Stimulated activated CD8-positive, alpha-beta memory T cell treated with anti-CD3 and anti-CD28 coated beads, Interleukin-12 subunit alpha, Interleukin-12 subunit beta, amount 100 ng/mL, for 24 hours (primary cell): ENCODE results near the gene PSENEN.

Experiments
- DNase-seq: peaks from one replicate; pipeline ENCODE4 v3.0.0-alpha.2; 2020; ENCODE audit errors: extremely low read depth

Gene PSENEN, protein sequence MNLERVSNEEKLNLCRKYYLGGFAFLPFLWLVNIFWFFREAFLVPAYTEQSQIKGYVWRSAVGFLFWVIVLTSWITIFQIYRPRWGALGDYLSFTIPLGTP

DNA sequence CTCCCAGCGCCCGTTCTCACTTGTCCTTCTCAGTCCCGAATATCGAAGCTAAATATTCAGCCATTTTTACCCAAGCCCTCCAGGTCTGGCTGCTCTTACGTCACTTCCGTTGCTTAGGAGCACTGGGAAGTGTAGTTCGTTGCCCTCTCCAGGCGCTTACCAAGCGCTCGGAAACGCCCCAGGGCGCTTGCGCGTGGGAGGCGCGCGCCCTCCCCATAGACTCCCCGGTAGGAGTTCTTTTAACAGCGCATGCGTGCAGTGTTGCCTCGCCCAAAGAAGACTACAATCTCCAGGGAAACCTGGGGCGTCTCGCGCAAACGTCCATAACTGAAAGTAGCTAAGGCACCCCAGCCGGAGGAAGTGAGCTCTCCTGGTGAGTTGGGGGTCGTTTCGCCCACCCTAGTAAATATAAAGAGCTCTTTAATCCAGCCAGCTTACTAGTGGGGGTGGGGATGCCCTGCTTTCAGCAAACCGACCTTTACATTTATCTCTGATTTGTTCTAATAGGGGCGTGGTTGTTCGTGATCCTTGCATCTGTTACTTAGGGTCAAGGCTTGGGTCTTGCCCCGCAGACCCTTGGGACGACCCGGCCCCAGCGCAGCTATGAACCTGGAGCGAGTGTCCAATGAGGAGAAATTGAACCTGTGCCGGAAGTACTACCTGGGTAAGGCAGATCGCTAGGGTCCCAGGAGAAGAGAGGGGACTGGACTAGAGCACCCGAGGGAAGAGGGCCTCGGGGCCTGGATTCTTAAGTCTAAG is at the start of gene PSENEN, which contains the start of gene U2AF1L4:
TSS of gene PSENEN (plus strand) at position 324 of the 759 bp plus-strand sequence. CDS start at position 604, 280 bp downstream.
TSS of gene U2AF1L4 (minus strand) at position 91 of the 759 bp plus-strand sequence. CDS start at position 64, 27 bp downstream.
- DNase-seq, result peak; percentile 86

DNA sequence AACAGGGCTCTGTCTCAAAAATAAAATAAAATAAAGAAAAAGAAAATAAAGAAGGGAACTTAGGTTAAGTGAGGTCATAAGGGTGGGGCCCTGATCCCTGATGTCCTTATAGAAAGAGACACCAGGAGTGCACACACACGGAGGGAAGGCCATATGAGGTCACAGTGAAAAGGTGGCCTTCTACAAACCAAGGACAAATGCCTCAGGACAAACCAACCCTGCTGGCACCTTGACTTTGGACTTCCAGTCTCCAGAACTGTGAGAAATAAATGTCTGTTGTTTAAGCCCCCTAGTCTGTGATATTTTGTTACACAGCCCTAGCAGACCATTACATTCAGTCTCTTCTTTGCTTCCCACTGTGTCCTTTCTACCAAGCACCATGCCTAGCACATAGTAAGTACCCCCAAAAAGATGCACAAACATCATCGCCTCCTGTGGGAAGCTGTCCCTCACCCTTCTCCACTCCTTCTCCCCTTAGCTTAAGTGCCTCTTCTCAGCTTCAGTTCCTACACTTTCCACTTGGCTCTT is 49.5 kb upstream of the PSENEN start:
- DNase-seq, result no peak

GRCh38 chr19:35696835-35697234 is 48.6 kb upstream of the PSENEN start:
- no peak for DNase-seq

GRCh38 chr19:35702223-35703012 is 43.0 kb upstream of the PSENEN start:
- peak; percentile 88 for DNase-seq

DNA sequence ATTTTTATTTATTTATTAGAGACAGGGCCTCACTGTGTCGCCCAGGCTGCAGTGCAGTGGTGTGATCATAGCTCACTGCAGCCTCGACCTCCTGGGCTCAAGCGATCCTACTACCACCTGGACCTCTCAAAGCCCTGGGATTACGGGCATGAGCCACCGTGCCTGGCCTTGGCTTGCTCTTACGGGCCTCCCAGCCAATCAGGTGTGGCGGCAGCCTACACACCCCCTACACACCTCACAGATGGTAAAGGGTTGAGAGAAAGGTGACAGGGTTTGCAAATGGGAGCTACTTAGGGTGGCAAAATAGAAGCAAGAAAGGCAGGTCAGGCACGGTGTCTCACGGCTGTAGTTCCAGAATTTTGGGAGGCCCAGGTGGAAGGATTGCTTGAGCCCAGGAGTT is 42.1 kb upstream of the PSENEN start:
- DNase-seq, result no peak

- no peak for DNase-seq
These were observed 41.2 kb upstream of the PSENEN start, which contains the start of gene ZBTB32 for GRCh38 chr19:35704218-35704617. Gene ZBTB32 (plus strand): TSS chr19:35704558. CDS start chr19:35714627, 10,069 bp downstream.

DNA sequence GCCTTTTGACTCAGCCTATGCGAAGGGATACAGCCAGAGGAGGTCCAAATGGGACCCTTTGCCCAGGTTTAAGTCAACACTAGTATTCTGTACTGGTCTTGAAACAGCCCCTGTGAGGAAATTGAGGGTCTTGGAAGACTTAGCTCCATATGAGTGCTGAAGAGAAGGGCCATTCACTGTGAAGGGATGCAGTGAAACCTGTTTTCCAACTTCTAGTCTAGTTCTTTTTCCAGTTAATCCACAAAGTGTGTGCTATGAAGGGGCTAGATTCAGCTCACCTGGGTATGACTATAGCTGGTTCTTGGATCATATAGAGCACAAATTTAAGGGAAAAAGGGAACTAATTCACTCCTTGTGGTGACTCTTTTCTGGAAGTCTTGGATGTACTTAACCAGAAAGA is 37.1 kb upstream of the PSENEN start:
- DNase-seq, result no peak

DNA sequence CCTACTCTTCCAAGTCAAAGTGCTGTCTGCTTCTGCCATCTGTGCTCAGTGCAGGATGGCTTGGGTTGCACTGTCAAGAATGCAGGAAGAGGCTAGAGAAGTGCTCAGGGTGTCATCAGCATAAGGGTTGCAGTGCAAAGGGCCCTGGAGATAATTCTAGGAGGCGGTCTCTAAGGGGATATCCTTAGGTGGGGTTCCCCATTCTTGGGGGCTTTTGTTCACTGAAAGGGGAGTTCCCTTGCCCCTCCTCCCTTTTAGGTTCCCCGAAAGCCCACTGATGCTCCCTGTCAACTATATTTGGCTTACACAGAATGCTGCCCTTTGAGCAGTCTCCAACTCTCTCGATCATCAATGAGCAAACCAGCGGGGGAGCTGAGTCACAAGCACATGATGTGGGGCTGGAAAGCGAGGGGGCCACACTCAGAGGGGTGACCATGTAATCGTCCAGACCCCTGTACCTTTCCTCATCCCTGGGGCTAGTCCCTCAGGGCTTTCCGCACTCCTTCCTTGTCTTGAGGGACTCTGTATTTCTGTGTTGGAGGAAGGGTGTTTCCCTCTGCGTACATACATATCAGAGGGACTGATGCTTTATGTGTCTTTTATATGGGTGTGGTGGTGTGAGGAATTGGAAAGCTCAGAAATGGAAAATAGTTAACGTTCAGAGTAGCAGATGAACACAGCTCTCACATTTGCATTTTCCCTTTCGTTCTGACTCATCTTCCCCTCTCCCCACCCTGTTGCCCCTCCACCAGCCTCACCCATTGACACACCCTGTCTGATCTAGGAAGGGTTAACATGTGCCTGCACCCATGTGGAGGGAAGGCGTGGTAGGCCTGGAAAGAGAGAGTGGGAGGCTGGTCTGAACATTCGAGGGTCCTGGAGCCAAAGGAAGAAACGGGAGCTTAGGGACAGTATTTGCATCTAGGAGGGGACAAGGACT is 34.4 kb upstream of the PSENEN start:
- peak; percentile 47 for DNase-seq

- peak; percentile 72 for DNase-seq
These were observed 32.6 kb upstream of the PSENEN start for GRCh38 chr19:35712567-35713505.

DNA sequence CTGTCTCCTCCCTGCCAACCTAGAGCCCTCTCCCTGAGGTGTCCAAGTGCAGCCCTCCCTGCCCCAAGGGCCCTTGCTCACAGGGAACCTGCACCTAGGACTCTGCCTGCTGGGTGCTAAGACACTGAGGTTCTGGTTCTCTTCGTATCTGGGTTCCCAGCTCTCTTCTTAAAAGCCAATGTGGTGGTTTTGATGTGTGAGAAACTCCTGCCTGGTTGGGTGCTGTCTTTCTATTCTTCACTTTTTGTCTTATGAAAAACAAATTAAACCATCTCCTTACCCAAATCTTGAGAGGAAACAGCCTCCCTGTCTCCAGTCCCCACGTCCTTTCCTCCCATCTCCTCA is 32.0 kb upstream of the PSENEN start:
- DNase-seq, result no peak

- DNase-seq, result no peak
These were observed 31.5 kb upstream of the PSENEN start for GRCh38 chr19:35713904-35714495.

DNA sequence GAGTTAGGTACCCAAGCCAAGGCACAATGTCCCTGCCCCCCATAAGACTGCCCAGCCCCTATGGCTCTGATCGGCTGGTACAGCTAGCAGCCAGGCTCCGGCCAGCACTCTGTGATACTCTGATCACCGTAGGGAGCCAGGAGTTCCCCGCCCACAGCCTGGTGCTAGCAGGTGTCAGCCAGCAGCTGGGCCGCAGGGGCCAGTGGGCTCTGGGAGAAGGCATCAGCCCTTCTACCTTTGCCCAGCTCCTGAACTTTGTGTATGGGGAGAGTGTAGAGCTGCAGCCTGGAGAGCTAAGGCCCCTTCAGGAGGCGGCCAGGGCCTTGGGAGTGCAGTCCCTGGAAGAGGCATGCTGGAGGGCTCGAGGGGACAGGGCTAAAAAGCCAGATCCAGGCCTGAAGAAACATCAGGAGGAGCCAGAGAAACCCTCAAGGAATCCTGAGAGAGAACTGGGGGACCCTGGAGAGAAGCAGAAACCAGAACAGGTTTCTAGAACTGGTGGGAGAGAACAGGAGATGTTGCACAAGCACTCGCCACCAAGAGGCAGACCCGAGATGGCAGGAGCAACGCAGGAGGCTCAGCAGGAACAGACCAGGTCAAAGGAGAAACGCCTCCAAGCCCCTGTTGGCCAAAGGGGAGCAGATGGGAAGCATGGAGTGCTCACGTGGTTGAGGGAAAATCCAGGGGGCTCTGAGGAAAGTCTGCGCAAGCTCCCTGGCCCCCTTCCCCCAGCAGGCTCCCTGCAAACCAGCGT is 30.7 kb upstream of the PSENEN start:
- no peak for DNase-seq

GRCh38 chr19:35715355-35715809 is 30.1 kb upstream of the PSENEN start:
- DNase-seq, result no peak

- no peak for DNase-seq
These were observed 29.3 kb upstream of the PSENEN start for GRCh38 chr19:35715981-35716800.

- DNase-seq, result peak; percentile 92
These were observed 28.4 kb upstream of the PSENEN start for GRCh38 chr19:35716801-35717664.

DNA sequence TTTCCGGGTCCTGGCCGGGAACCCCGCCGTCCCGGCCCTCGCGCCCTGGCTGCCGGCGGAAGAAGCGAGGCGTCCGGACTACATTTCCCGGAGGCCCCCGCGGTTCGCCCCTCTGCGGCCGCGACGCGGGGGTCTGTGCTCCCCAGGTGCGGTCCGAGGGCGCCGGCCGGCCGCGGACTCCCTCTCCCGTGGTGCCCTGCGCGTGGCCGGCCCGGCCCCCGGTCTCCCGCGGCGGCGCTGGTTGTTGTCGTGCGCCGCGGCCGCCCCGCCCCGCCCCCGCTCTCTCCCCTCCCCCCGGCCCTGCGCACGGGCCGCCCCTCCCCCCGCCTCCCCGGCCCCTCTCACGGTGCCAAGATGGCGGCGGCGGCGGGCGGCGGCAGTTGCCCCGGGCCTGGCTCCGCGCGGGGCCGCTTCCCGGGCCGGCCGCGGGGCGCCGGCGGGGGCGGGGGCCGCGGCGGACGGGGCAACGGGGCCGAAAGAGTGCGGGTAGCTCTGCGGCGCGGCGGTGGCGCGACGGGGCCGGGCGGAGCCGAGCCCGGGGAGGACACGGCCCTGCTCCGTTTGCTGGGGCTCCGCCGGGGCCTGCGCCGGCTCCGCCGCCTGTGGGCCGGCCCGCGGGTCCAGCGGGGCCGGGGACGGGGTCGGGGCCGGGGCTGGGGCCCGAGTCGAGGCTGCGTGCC is 27.6 kb upstream of the PSENEN start, which contains the start of gene KMT2B:
TSS of gene KMT2B (plus strand) at position 339 of the 680 bp plus-strand sequence. CDS start at position 355, 16 bp downstream.
- no peak for DNase-seq
